SW 1271 (cell line): ENCODE measurements around the gene TUBGCP2.
A peak's percentile ranks its signal among the peaks of the same experiment; 100 is the strongest.
"Not testable (repeated sequence)": the region's sequence is repeated elsewhere in the genome, so short reads cannot be mapped to it uniquely, and the experiment has no call there.

Experiments
- DNase-seq, 2 experiments: peaks; one replicate each; lab custom pipeline; 2025; lab: John Stamatoyannopoulos, UW

Gene TUBGCP2

GRCh38 chr10:133325440-133326222 lies 17.0 kb upstream of the TUBGCP2 start:
- DNase-seq, result no peak

- no peak for DNase-seq
Measured at GRCh38 chr10:133324857-133325260, 16.2 kb upstream of the TUBGCP2 start.

GRCh38 chr10:133324198-133324792 lies 15.6 kb upstream of the TUBGCP2 start:
- peak in 1 of 2 experiments; percentile 16 for DNase-seq

GRCh38 chr10:133322064-133322709 lies 13.5 kb upstream of the TUBGCP2 start:
- not testable (repeated sequence) for DNase-seq

- DNase-seq, result not testable (repeated sequence)
Measured at GRCh38 chr10:133320852-133321422, 12.3 kb upstream of the TUBGCP2 start.

GRCh38 chr10:133318494-133319127 lies 9.9 kb upstream of the TUBGCP2 start:
- peak in 1 of 2 experiments; percentile 42 for DNase-seq

GRCh38 chr10:133316732-133317131 lies 8.1 kb upstream of the TUBGCP2 start:
- DNase-seq, result no peak

- DNase-seq, result no peak
Measured at GRCh38 chr10:133316266-133316665, 7.6 kb upstream of the TUBGCP2 start.

GRCh38 chr10:133315847-133316246 lies 7.2 kb upstream of the TUBGCP2 start:
- DNase-seq, result no peak

- no peak for DNase-seq
Measured at GRCh38 chr10:133314911-133315310, 6.2 kb upstream of the TUBGCP2 start.

GRCh38 chr10:133313192-133313591 lies 4.5 kb upstream of the TUBGCP2 start:
- no peak for DNase-seq

- DNase-seq, result no peak
Measured at GRCh38 chr10:133312769-133313145, 4.1 kb upstream of the TUBGCP2 start.

- no peak for DNase-seq
Measured at GRCh38 chr10:133312016-133312768, 3.5 kb upstream of the TUBGCP2 start.

GRCh38 chr10:133311570-133311969 lies 2.9 kb upstream of the TUBGCP2 start:
- no peak for DNase-seq

- DNase-seq, result no peak
Measured at GRCh38 chr10:133310789-133311188, 2.1 kb upstream of the TUBGCP2 start.

- no peak for DNase-seq
Measured at GRCh38 chr10:133310399-133310755, 1.7 kb upstream of the TUBGCP2 start.

GRCh38 chr10:133309720-133310398 lies 1.2 kb upstream of the TUBGCP2 start:
- no peak for DNase-seq

- peak in 1 of 2 experiments; percentile 58 for DNase-seq
Measured at GRCh38 chr10:133309100-133309719, 538 bp upstream of the TUBGCP2 start.

GRCh38 chr10:133307776-133308420 lies 774 bp downstream of the TUBGCP2 start:
- peak in 1 of 2 experiments; percentile 53 for DNase-seq

GRCh38 chr10:133306941-133307379 lies 1.7 kb downstream of the TUBGCP2 start:
- DNase-seq, result no peak
